Activated CD4-positive, alpha-beta T cell treated with anti-CD3 and anti-CD28 coated beads, Interleukin-10, Interleukin-2, amounts not matched to agents 100 ng/mL and 50 ng/mL, durations not matched to agents 16 hours and 8 hours (primary cell): ENCODE measurements around the gene KSR1.
A peak's percentile ranks its signal among the peaks of the same experiment; 100 is the strongest.
"Not testable (repeated sequence)": the region's sequence is repeated elsewhere in the genome, so short reads cannot be mapped to it uniquely, and the experiment has no call there.

Experiments
- DNase-seq: peaks from one replicate; pipeline ENCODE4 v3.0.0-alpha.2; 2020

Gene KSR1

GRCh38 chr17:27621942-27622559 is 165.8 kb downstream of the KSR1 start:
- no peak for DNase-seq

GRCh38 chr17:27622986-27623385 is 166.7 kb downstream of the KSR1 start:
- no peak for DNase-seq

GRCh38 chr17:27623614-27624013 is 167.4 kb downstream of the KSR1 start:
- DNase-seq = no peak

- no peak for DNase-seq
These were observed 168.3 kb downstream of the KSR1 start for GRCh38 chr17:27624539-27624938.

- DNase-seq = no peak
These were observed 169.6 kb downstream of the KSR1 start for GRCh38 chr17:27625856-27626255.

- DNase-seq = no peak
These were observed 171.3 kb downstream of the KSR1 start for GRCh38 chr17:27627514-27627913.

GRCh38 chr17:27628376-27628775 is 172.1 kb downstream of the KSR1 start:
- peak; percentile 20 for DNase-seq

- not testable (repeated sequence) for DNase-seq
These were observed 173.0 kb downstream of the KSR1 start for GRCh38 chr17:27629260-27629659.

- peak; percentile 35 for DNase-seq
These were observed 174.6 kb downstream of the KSR1 start, which contains the start of gene LGALS9 for GRCh38 chr17:27630607-27631410. Gene LGALS9, plus strand, starts transcription at chr17:27631188. Its CDS starts 78 bp downstream, at chr17:27631266.

- peak; percentile 13 for DNase-seq
These were observed 175.1 kb downstream of the KSR1 start for GRCh38 chr17:27631411-27631760.

GRCh38 chr17:27631897-27632725 is 175.9 kb downstream of the KSR1 start:
- DNase-seq = no peak

GRCh38 chr17:27632766-27633165 is 176.5 kb downstream of the KSR1 start:
- not testable (repeated sequence) for DNase-seq

GRCh38 chr17:27633312-27634025 is 177.2 kb downstream of the KSR1 start:
- no peak for DNase-seq

GRCh38 chr17:27634026-27634335 is 177.7 kb downstream of the KSR1 start:
- DNase-seq = no peak

GRCh38 chr17:27634776-27635175 is 178.5 kb downstream of the KSR1 start:
- DNase-seq = no peak

GRCh38 chr17:27635275-27635823 is 179.1 kb downstream of the KSR1 start:
- DNase-seq = no peak

- not testable (repeated sequence) for DNase-seq
These were observed 179.8 kb downstream of the KSR1 start for GRCh38 chr17:27636005-27636520.

GRCh38 chr17:27637818-27638217 is 181.6 kb downstream of the KSR1 start:
- DNase-seq = not testable (repeated sequence)

- DNase-seq = not testable (repeated sequence)
These were observed 182.2 kb downstream of the KSR1 start for GRCh38 chr17:27638415-27638914.

- DNase-seq = no peak
These were observed 184.5 kb downstream of the KSR1 start for GRCh38 chr17:27640790-27641189.

- no peak for DNase-seq
These were observed 188.3 kb downstream of the KSR1 start for GRCh38 chr17:27644586-27644985.

- DNase-seq = not testable (repeated sequence)
These were observed 189.4 kb downstream of the KSR1 start for GRCh38 chr17:27645621-27646020.
